ENCODE measurements around the gene SLC12A5. TPM values are rescaled to one million over a fixed set of nuclear protein-coding genes. Genes with fewer than 3 reads are reported as not detected.

The SLC12A5 gene
- total RNA-seq, 1 donor from 2014 or later: 1.2 TPM

- H3K9me3 ChIP-seq: no peaks in the 10 kb centered on the region
These were observed 34.6 kb downstream of the SLC12A5 start for GRCh38 chr20:46063652-46064054.

DNA sequence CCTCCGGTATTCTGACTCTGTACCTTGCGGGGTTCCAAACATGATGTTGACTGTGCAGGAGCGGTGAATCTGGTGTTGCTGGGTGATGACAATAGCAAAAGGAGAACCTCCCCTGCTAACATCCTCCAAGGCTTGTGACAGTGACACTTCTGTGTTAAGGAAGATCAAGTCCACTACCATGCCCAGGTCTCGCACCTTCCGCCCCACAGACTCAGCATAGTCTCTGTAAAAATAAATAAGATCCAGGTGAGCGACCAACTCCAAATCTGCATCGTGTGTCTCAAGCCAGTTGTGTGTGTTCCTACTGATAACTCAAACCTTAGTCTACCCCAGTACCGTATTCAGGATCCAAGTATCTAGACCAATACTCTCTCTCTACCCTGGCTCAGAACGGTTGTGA is 36.0 kb downstream of the SLC12A5 start:
- Histone ChIP-seq H3K27me3 (ENCODE audit: low read depth) (no peaks in the 10 kb centered on the region), H3K4me1 (peaks cover 18% of the 10 kb centered on the region), H3K27ac (no peak overlapping the region), H3K9me3 (no peaks in the 10 kb centered on the region), H3K4me3 (no peak overlapping the region), H3K36me3 (peaks cover 100% of the 10 kb centered on the region)
- TF ChIP-seq, protein P1, sequence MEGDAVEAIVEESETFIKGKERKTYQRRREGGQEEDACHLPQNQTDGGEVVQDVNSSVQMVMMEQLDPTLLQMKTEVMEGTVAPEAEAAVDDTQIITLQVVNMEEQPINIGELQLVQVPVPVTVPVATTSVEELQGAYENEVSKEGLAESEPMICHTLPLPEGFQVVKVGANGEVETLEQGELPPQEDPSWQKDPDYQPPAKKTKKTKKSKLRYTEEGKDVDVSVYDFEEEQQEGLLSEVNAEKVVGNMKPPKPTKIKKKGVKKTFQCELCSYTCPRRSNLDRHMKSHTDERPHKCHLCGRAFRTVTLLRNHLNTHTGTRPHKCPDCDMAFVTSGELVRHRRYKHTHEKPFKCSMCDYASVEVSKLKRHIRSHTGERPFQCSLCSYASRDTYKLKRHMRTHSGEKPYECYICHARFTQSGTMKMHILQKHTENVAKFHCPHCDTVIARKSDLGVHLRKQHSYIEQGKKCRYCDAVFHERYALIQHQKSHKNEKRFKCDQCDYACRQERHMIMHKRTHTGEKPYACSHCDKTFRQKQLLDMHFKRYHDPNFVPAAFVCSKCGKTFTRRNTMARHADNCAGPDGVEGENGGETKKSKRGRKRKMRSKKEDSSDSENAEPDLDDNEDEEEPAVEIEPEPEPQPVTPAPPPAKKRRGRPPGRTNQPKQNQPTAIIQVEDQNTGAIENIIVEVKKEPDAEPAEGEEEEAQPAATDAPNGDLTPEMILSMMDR (IDR thresholded peaks at IDR 0.05): no peak
- no peak for ATAC-seq
- DNase-seq: no peak
- intact Hi-C loops (cut with DNase I): no loop called here

More at GRCh38 chr20:46063652-46064054, 34.6 kb downstream of the SLC12A5 start:
- no peak for DNase-seq
- intact Hi-C loops (cut with DNase I): no loop called here
- peaks cover 32% of the 10 kb centered on the region for H3K4me1 ChIP-seq
- H3K27me3 ChIP-seq (ENCODE audit: low read depth): peaks cover 2% of the 10 kb centered on the region
- H3K4me3 ChIP-seq: no peak overlapping the region
- H3K36me3 ChIP-seq: peaks cover 87% of the 10 kb centered on the region
- no peak overlapping the region for H3K27ac ChIP-seq
- TF ChIP-seq, protein P1 (IDR thresholded peaks at IDR 0.05): no peak
- no peak for ATAC-seq

DNA sequence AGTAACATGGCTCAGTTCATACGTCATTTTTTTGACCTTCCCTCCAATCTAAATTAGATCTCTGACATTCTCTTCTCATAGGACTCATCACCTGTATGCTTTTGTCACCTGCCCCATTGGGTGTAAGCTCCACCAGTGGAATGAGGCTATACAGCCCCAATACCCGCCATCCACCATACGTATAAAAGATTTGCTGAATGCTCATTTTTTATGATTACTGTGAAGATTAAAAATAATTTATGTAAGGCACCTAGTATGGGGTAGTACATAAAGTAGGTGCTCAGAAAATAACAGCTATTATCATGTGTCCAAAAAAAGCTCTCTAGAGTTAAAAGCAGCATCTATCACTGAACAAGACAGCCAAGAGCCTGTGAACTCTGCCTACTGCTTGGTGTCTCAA is 36.7 kb downstream of the SLC12A5 start:
- Histone ChIP-seq H3K4me3 (no peak overlapping the region), H3K4me1 (peaks cover 12% of the 10 kb centered on the region), H3K27me3 (ENCODE audit: low read depth) (no peaks in the 10 kb centered on the region), H3K27ac (no peak overlapping the region), H3K9me3 (no peaks in the 10 kb centered on the region), H3K36me3 (peaks cover 100% of the 10 kb centered on the region)
- intact Hi-C loops (cut with DNase I): no loop called here
- TF ChIP-seq, protein P1 (IDR thresholded peaks at IDR 0.05): no peak
- DNase-seq (no peak), ATAC-seq (no peak)

- intact Hi-C loops (cut with DNase I): no loop called here
- no peaks in the 10 kb centered on the region for H3K4me1 ChIP-seq
- no peak overlapping the region for H3K27ac ChIP-seq
- DNase-seq: no peak
- ATAC-seq: no peak
- no peaks in the 10 kb centered on the region for H3K27me3 ChIP-seq (ENCODE audit: low read depth)
- peaks cover 82% of the 10 kb centered on the region for H3K36me3 ChIP-seq
- H3K9me3 ChIP-seq: no peaks in the 10 kb centered on the region
- H3K4me3 ChIP-seq: no peak overlapping the region
- TF ChIP-seq, protein P1 (IDR thresholded peaks at IDR 0.05): no peak
These were observed 41.3 kb downstream of the SLC12A5 start for GRCh38 chr20:46070215-46070900.

DNA sequence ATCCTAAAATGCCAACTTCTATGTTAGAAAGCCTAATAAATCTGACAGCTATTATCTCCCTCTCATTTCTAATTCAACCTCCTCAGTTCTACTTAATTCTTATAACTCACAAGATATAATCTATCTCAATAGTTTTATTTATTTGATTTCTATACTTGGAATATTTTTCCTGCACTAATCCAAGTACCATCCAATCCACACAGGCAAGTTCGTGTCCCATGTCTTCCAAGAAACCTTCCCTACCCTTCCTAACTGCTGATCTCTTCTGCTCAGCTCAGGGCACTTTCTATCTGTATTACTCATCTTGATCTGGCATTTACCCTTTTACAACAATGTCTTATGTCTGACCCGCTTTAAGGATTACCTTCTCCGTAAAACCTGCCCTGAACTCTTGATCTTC is 42.6 kb downstream of the SLC12A5 start:
- Histone ChIP-seq H3K27ac (no peak overlapping the region), H3K36me3 (peaks cover 82% of the 10 kb centered on the region), H3K9me3 (no peaks in the 10 kb centered on the region), H3K4me3 (no peak overlapping the region), H3K4me1 (no peaks in the 10 kb centered on the region), H3K27me3 (ENCODE audit: low read depth) (no peaks in the 10 kb centered on the region)
- DNase-seq (no peak), ATAC-seq (no peak)
- intact Hi-C loops (cut with DNase I): no loop called here
- TF ChIP-seq, protein P1 (IDR thresholded peaks at IDR 0.05): no peak

Data from lower lobe of right lung (tissue), 2 donors.